ENCODE results near the gene MSANTD2.

Gene MSANTD2

DNA sequence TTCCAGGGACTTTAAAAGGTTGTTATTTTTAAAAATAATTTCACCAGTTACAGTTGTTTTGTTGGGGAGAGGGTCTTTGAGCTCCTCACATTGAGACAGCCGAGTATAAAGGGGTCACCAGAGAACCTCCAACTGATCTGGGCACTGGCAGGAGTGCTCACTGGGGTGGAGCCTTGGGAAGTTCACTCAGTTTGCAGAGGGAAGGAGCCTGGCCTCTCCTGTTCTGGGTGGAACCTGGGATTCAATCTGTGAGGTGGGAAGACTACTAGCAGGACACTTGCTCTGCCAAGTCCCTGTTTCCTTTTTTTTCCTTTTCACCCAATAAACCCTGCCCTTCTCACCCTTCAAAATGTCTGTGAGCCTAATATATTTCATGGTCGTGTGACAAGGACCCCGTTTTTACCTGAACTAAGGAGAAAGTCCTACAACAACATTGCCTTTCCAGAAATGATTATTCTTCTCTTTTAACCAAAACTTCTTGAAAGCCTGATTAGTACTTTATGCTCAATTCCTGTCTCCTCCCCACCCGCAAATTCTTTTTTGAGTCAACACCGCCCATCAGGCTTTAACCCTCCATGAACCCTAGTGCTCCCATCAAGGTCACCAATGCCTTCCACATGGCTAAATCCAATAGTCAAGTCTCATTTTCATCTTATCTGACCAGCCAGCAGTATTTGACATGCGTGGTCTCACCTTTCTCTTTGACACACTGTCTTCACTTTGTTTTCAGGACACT, 22.0 kb upstream of the MSANTD2 start:
- H3K27ac ChIP-seq (ENCODE audit: low read length, poor library complexity, severe bottlenecking): no peak overlapping the region
- no peak for DNase-seq
- no peak overlapping the region for H3K4me3 ChIP-seq (ENCODE audit: insufficient read depth in 1 of 2, low read depth in 1 of 2, low read length in 2 of 2)
- 71% methylated on average over 6 of the region's 6 CpGs for WGBS
- H3K9ac ChIP-seq (ENCODE audit: low read length): no peak overlapping the region
- no peak overlapping the region for H3K4ac ChIP-seq (ENCODE audit: low read depth in 1 of 2, low read length in 2 of 2)
- H3K4me2 ChIP-seq (ENCODE audit: low read length, poor library complexity, severe bottlenecking): no peak overlapping the region
- H3K4me1 ChIP-seq (ENCODE audit: control insufficient read depth, insufficient read depth, low read depth, low read length): no peaks in the 10 kb centered on the region
- no peak overlapping the region for H4K8ac ChIP-seq (ENCODE audit: low read length)
- no peak overlapping the region for H3K18ac ChIP-seq (ENCODE audit: low read depth in 1 of 2, low read length in 2 of 2)
- no peak overlapping the region for H2BK5ac ChIP-seq (ENCODE audit: low read depth, low read length, poor library complexity, severe bottlenecking)
- no peak overlapping the region for H3K23ac ChIP-seq (ENCODE audit: low read length in 2 of 2)
- H2BK120ac ChIP-seq (ENCODE audit: low read depth, low read length): no peak overlapping the region
- H3K27me3 ChIP-seq (ENCODE audit: control insufficient read depth in 1 of 2, insufficient read depth in 1 of 2, low read length in 2 of 2): peaks cover 60 to 70% of the 10 kb centered on the region in 2 experiments
- no peak overlapping the region for H2AFZ ChIP-seq (ENCODE audit: low read depth, low read length)
- H3K36me3 ChIP-seq (ENCODE audit: control insufficient read depth in 1 of 2, insufficient read depth in 2 of 2, low read depth in 1 of 2, low read length in 2 of 2): no peaks in the 10 kb centered on the region
- no peak overlapping the region for H4K91ac ChIP-seq (ENCODE audit: low read length)
- no peak overlapping the region for H2BK15ac ChIP-seq (ENCODE audit: low read depth, poor library complexity, severe bottlenecking)
- H3K14ac ChIP-seq (ENCODE audit: low read length in 2 of 2): no peak overlapping the region
- H3K79me1 ChIP-seq (replicated peaks; ENCODE audit: low read length, poor library complexity, severe bottlenecking): no peaks in the 10 kb centered on the region
- no peak overlapping the region for H2AK5ac ChIP-seq (ENCODE audit: low read length, severe bottlenecking)
- no peaks in the 10 kb centered on the region for H3K9me3 ChIP-seq (ENCODE audit: control insufficient read depth, low read length)
- no peak overlapping the region for H2BK12ac ChIP-seq (ENCODE audit: low read length in 2 of 2)

DNA sequence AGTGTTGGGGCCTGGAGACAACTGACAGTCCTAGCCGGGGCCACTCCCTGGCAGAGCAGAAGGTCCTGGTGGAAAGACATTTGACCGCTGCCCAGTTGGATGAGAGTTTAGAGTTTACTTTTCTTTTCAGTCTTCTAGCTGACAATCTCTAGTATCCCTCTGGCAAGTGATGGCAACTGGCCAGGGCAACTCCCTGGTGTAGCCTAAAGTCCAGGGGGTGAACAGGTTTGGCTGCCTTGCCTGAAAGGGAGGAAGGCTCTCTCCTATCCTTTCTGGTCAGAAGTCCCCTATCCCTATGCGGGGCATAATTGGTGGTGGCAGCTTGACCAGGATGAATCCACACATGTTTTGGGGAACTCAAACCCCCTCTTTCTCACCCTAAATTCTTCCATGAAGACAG, 16.8 kb upstream of the MSANTD2 start:
- Histone ChIP-seq H3K4me3 (ENCODE audit: insufficient read depth in 1 of 2, low read depth in 1 of 2, low read length in 2 of 2) (no peak overlapping the region), H3K79me1 (replicated peaks; ENCODE audit: low read length, poor library complexity, severe bottlenecking) (no peaks in the 10 kb centered on the region)
- WGBS: 100% methylated on average over 3 of the region's 3 CpGs

DNA sequence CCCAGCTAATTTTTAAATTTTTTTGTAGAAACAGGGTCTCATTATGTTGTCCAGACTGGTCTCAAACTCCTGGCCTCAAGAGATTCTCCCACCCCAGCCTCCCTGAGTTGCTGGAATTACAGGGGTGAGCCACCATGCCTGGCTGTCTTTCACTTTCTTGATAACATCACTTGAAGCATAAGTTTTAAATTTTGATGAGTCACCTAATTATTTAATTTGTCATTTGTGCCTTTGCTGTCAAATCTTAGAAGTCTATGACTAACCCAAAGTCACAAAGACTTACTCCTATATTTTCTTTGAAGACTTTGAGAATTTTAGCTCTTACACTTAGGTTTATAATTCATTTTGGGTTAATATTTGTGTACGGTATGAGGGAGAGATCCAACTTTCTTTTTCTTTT, 14.5 kb upstream of the MSANTD2 start:
- H3K18ac ChIP-seq (ENCODE audit: low read depth in 1 of 2, low read length in 2 of 2): no peak overlapping the region
- no peaks in the 10 kb centered on the region for H3K79me1 ChIP-seq (replicated peaks; ENCODE audit: low read length, poor library complexity, severe bottlenecking)
- H4K91ac ChIP-seq (ENCODE audit: low read length): no peak overlapping the region
- no peak overlapping the region for H2BK120ac ChIP-seq (ENCODE audit: low read depth, low read length)
- H3K36me3 ChIP-seq (ENCODE audit: control insufficient read depth in 1 of 2, insufficient read depth in 2 of 2, low read depth in 1 of 2, low read length in 2 of 2): no peaks in the 10 kb centered on the region
- H2BK5ac ChIP-seq (ENCODE audit: low read depth, low read length, poor library complexity, severe bottlenecking): no peak overlapping the region
- no peak overlapping the region for H3K27ac ChIP-seq (ENCODE audit: low read length, poor library complexity, severe bottlenecking)
- H3K9ac ChIP-seq (ENCODE audit: low read length): no peak overlapping the region
- no peak overlapping the region for H3K4me2 ChIP-seq (ENCODE audit: low read length, poor library complexity, severe bottlenecking)
- H2BK15ac ChIP-seq (ENCODE audit: low read depth, poor library complexity, severe bottlenecking): no peak overlapping the region
- no peaks in the 10 kb centered on the region for H3K9me3 ChIP-seq (ENCODE audit: control insufficient read depth, low read length)
- H2BK12ac ChIP-seq (ENCODE audit: low read length in 2 of 2): no peak overlapping the region
- no peak for DNase-seq
- H3K4me1 ChIP-seq (ENCODE audit: control insufficient read depth, insufficient read depth, low read depth, low read length): no peaks in the 10 kb centered on the region
- no peak overlapping the region for H3K4me3 ChIP-seq (ENCODE audit: insufficient read depth in 1 of 2, low read depth in 1 of 2, low read length in 2 of 2)
- H3K23ac ChIP-seq (ENCODE audit: low read length in 2 of 2): no peak overlapping the region
- H4K8ac ChIP-seq (ENCODE audit: low read length): no peak overlapping the region
- no peak overlapping the region for H2AFZ ChIP-seq (ENCODE audit: low read depth, low read length)
- WGBS: no CpG with 5 or more reads among the region's 1 CpG
- peaks cover 37 to 48% of the 10 kb centered on the region in 2 experiments for H3K27me3 ChIP-seq (ENCODE audit: control insufficient read depth in 1 of 2, insufficient read depth in 1 of 2, low read length in 2 of 2)
- no peak overlapping the region for H2AK5ac ChIP-seq (ENCODE audit: low read length, severe bottlenecking)
- H3K4ac ChIP-seq (ENCODE audit: low read depth in 1 of 2, low read length in 2 of 2): no peak overlapping the region
- no peak overlapping the region for H3K14ac ChIP-seq (ENCODE audit: low read length in 2 of 2)

More for the DNA sequence above, 16.8 kb upstream of the MSANTD2 start:
- H3K14ac ChIP-seq (ENCODE audit: low read length in 2 of 2): no peak overlapping the region
- H3K4me1 ChIP-seq (ENCODE audit: control insufficient read depth, insufficient read depth, low read depth, low read length): no peaks in the 10 kb centered on the region
- H3K36me3 ChIP-seq (ENCODE audit: control insufficient read depth in 1 of 2, insufficient read depth in 2 of 2, low read depth in 1 of 2, low read length in 2 of 2): no peaks in the 10 kb centered on the region
- no peak for DNase-seq
- no peaks in the 10 kb centered on the region for H3K9me3 ChIP-seq (ENCODE audit: control insufficient read depth, low read length)
- no peak overlapping the region for H2AK5ac ChIP-seq (ENCODE audit: low read length, severe bottlenecking)
- no peak overlapping the region for H2BK120ac ChIP-seq (ENCODE audit: low read depth, low read length)
- H4K91ac ChIP-seq (ENCODE audit: low read length): no peak overlapping the region
- no peak overlapping the region for H3K23ac ChIP-seq (ENCODE audit: low read length in 2 of 2)
- H2BK12ac ChIP-seq (ENCODE audit: low read length in 2 of 2): no peak overlapping the region
- peaks cover 47 to 59% of the 10 kb centered on the region in 2 experiments for H3K27me3 ChIP-seq (ENCODE audit: control insufficient read depth in 1 of 2, insufficient read depth in 1 of 2, low read length in 2 of 2)
- no peak overlapping the region for H3K4me2 ChIP-seq (ENCODE audit: low read length, poor library complexity, severe bottlenecking)
- no peak overlapping the region for H3K18ac ChIP-seq (ENCODE audit: low read depth in 1 of 2, low read length in 2 of 2)
- no peak overlapping the region for H2BK5ac ChIP-seq (ENCODE audit: low read depth, low read length, poor library complexity, severe bottlenecking)
- no peak overlapping the region for H3K9ac ChIP-seq (ENCODE audit: low read length)
- no peak overlapping the region for H3K27ac ChIP-seq (ENCODE audit: low read length, poor library complexity, severe bottlenecking)
- H2AFZ ChIP-seq (ENCODE audit: low read depth, low read length): no peak overlapping the region
- H4K8ac ChIP-seq (ENCODE audit: low read length): no peak overlapping the region
- H2BK15ac ChIP-seq (ENCODE audit: low read depth, poor library complexity, severe bottlenecking): no peak overlapping the region
- no peak overlapping the region for H3K4ac ChIP-seq (ENCODE audit: low read depth in 1 of 2, low read length in 2 of 2)

DNA sequence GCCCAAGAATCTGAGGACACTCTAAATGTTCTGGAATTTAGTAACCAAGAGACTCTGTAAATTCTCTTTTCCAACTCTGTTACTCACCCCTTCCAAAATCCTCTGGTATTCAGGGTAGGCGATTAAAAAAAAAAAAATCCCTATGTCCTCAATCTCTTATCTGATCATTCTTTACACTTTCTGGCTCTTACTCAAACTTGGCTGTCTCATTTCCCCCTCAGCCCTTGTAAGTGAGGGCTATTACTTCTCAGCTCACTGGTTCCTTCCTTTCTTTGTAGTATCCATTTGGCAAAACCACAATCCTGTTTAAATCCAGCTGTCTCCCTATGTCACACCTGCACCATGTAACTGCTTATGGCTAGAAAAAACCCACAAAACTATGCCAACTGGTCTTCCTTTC, 12.7 kb upstream of the MSANTD2 start:
- Histone ChIP-seq H3K4me3 (ENCODE audit: insufficient read depth in 1 of 2, low read depth in 1 of 2, low read length in 2 of 2) (no peak overlapping the region), H2BK15ac (ENCODE audit: low read depth, poor library complexity, severe bottlenecking) (no peak overlapping the region), H3K9ac (ENCODE audit: low read length) (no peak overlapping the region), H3K4me1 (ENCODE audit: control insufficient read depth, insufficient read depth, low read depth, low read length) (no peaks in the 10 kb centered on the region), H3K79me1 (replicated peaks; ENCODE audit: low read length, poor library complexity, severe bottlenecking) (no peaks in the 10 kb centered on the region), H3K4me2 (ENCODE audit: low read length, poor library complexity, severe bottlenecking) (no peak overlapping the region), H4K91ac (ENCODE audit: low read length) (no peak overlapping the region), H3K18ac (ENCODE audit: low read depth in 1 of 2, low read length in 2 of 2) (no peak overlapping the region), H3K27me3 (ENCODE audit: control insufficient read depth in 1 of 2, insufficient read depth in 1 of 2, low read length in 2 of 2) (peaks cover 32 to 34% of the 10 kb centered on the region in 2 experiments), H3K4ac (ENCODE audit: low read depth in 1 of 2, low read length in 2 of 2) (no peak overlapping the region), H2BK12ac (ENCODE audit: low read length in 2 of 2) (no peak overlapping the region), H3K23ac (ENCODE audit: low read length in 2 of 2) (no peak overlapping the region), H2AFZ (ENCODE audit: low read depth, low read length) (no peak overlapping the region), H3K14ac (ENCODE audit: low read length in 2 of 2) (no peak overlapping the region), H2BK5ac (ENCODE audit: low read depth, low read length, poor library complexity, severe bottlenecking) (no peak overlapping the region), H3K36me3 (ENCODE audit: control insufficient read depth in 1 of 2, insufficient read depth in 2 of 2, low read depth in 1 of 2, low read length in 2 of 2) (no peaks in the 10 kb centered on the region), H4K8ac (ENCODE audit: low read length) (no peak overlapping the region), H2BK120ac (ENCODE audit: low read depth, low read length) (no peak overlapping the region), H3K27ac (ENCODE audit: low read length, poor library complexity, severe bottlenecking) (no peak overlapping the region), H2AK5ac (ENCODE audit: low read length, severe bottlenecking) (no peak overlapping the region), H3K9me3 (ENCODE audit: control insufficient read depth, low read length) (no peaks in the 10 kb centered on the region)
- DNase-seq: no peak
- 48% methylated on average over 1 of the region's 1 CpG for WGBS

Data from mesenchymal stem cell (in vitro differentiated cells and primary cell).